Activated CD8-positive, alpha-beta memory T cell treated with anti-CD3 and anti-CD28 coated beads, Interleukin-2, amount 10 ng/mL, durations not matched to agents 7 days and 5 days (primary cell): ENCODE measurements around the gene UBE2J2. TPM values are rescaled to one million over a fixed set of nuclear protein-coding genes. Genes with fewer than 3 reads are reported as not detected.

Source experiments
- microRNA-seq: library from miRNA; unstranded; fragments of <30 nt; microRNA quantifications from one replicate; pipeline ENCODE4 v1.2.0, GENCODE V29; 2022
- total RNA-seq, 2 experiments: library from RNA; stranded (reverse); gene quantifications; one replicate each; pipeline ENCODE4 v1.2.3, GENCODE V29; 2021

The UBE2J2 gene
- total RNA-seq, 2 experiments from 2014 or later: 71.3 to 83.3 TPM

Small RNA genes within 50 kb of the gene (microRNA-seq; reads per million reads assigned to microRNA genes)
- gene MIR6726 (not detected), gene MIR6727 (not detected)

Other genes starting within 250 kb of the UBE2J2 start
- not detected for gene RNF223, start 199.5 kb downstream of the UBE2J2 start, total RNA-seq
- 10 to 100 TPM; 22.9 to 23.6 TPM for gene C1orf159, start 157.8 kb downstream of the UBE2J2 start, total RNA-seq
- not detected for gene TTLL10, start 100.0 kb downstream of the UBE2J2 start, total RNA-seq
- gene TNFRSF18, start 67.3 kb downstream of the UBE2J2 start, total RNA-seq: 100 to 1,000 TPM in 1 of 2 experiments, 10 to 100 TPM in 1; 28.1 to 156 TPM
- gene TNFRSF4, start 59.7 kb downstream of the UBE2J2 start, total RNA-seq: 10 to 100 TPM in 1 of 2 experiments, 1 to 10 TPM in 1; 8.1 to 72.4 TPM
- gene SDF4, start 41.9 kb downstream of the UBE2J2 start, total RNA-seq: 100 to 1,000 TPM; 109 to 144 TPM
- gene B3GALT6, start 41.6 kb downstream of the UBE2J2 start, total RNA-seq: 10 to 100 TPM; 17.6 to 25.5 TPM
- 1 to 10 TPM; 2.0 to 2.6 TPM for gene C1QTNF12, start 27.1 kb downstream of the UBE2J2 start, total RNA-seq
- 1 to 10 TPM; 4.7 to 5.0 TPM for gene SCNN1D, start 6.6 kb upstream of the UBE2J2 start, total RNA-seq
- gene ACAP3, start 34.1 kb upstream of the UBE2J2 start, total RNA-seq: 10 to 100 TPM; 71.7 to 99.9 TPM
- 10 to 100 TPM; 26.3 to 27.2 TPM for gene PUSL1, start 34.7 kb upstream of the UBE2J2 start, total RNA-seq
- gene INTS11, start 50.8 kb upstream of the UBE2J2 start, total RNA-seq: 100 to 1,000 TPM; 126 to 135 TPM
- 10 to 100 TPM; 17.6 to 18.5 TPM for gene CPTP, start 50.9 kb upstream of the UBE2J2 start, total RNA-seq
- under 1 TPM; 0.77 to 0.82 TPM for gene TAS1R3, start 57.4 kb upstream of the UBE2J2 start, total RNA-seq
- gene DVL1, start 75.6 kb upstream of the UBE2J2 start, total RNA-seq: 10 to 100 TPM; 35.2 to 42.0 TPM
- gene MXRA8, start 84.7 kb upstream of the UBE2J2 start, total RNA-seq: under 1 TPM in 1 of 2 experiments, not detected in 1; 0.61 TPM
- 100 to 1,000 TPM; 139 to 141 TPM for gene AURKAIP1, start 101.4 kb upstream of the UBE2J2 start, total RNA-seq
- gene CCNL2, start 125.5 kb upstream of the UBE2J2 start, total RNA-seq: 100 to 1,000 TPM; 120 to 124 TPM
- gene MRPL20, start 133.4 kb upstream of the UBE2J2 start, total RNA-seq: 100 to 1,000 TPM in 1 of 2 experiments, 10 to 100 TPM in 1; 95.2 to 130 TPM
- not detected for gene ANKRD65, start 147.4 kb upstream of the UBE2J2 start, total RNA-seq
- gene VWA1, start 161.8 kb upstream of the UBE2J2 start, total RNA-seq: under 1 TPM; 0.20 to 0.28 TPM
- gene ATAD3C, start 175.8 kb upstream of the UBE2J2 start, total RNA-seq: under 1 TPM; 0.38 to 0.87 TPM
- gene ATAD3B, start 197.9 kb upstream of the UBE2J2 start, total RNA-seq: 10 to 100 TPM; 46.5 to 63.3 TPM
- 10 to 100 TPM; 45.1 to 58.9 TPM for gene ATAD3A, start 238.3 kb upstream of the UBE2J2 start, total RNA-seq